Activated naive CD4-positive, alpha-beta T cell treated with Interleukin-2 at 50 U/mL for 16 hours (primary cell): ENCODE results near the gene DNAJC1.
"Not testable (repeated sequence)": the region's sequence is repeated elsewhere in the genome, so short reads cannot be mapped to it uniquely, and the experiment has no call there.

ENCODE experiments used
- DNase-seq: peaks from one replicate; pipeline ENCODE4 v3.0.0-alpha.2; 2020

Gene DNAJC1, protein sequence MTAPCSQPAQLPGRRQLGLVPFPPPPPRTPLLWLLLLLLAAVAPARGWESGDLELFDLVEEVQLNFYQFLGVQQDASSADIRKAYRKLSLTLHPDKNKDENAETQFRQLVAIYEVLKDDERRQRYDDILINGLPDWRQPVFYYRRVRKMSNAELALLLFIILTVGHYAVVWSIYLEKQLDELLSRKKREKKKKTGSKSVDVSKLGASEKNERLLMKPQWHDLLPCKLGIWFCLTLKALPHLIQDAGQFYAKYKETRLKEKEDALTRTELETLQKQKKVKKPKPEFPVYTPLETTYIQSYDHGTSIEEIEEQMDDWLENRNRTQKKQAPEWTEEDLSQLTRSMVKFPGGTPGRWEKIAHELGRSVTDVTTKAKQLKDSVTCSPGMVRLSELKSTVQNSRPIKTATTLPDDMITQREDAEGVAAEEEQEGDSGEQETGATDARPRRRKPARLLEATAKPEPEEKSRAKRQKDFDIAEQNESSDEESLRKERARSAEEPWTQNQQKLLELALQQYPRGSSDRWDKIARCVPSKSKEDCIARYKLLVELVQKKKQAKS

GRCh38 chr10:22003177-22003963 is at the start of gene DNAJC1:
Gene DNAJC1 (minus strand): TSS chr10:22003730. CDS start chr10:22003434, 296 bp downstream.
- peak; percentile 100 for DNase-seq

DNA sequence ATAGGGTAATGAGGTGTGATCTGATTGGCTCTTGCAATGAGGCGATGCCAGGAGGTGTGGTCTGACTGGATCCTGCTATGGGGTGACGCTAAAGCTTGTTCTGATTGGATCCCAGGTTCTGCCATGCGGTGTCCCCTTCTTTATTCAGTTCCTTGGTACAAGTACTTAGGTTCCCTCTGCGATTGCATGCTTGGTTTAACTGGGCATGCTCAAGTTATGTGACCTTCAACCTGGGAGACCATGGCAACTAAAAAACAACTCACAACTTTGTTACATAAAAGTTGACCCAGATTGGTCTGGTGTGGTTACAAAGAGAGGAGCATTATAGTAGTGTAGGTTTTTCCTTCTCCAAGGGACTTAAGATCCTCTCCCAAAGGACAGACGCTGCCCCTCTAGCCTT is 49.5 kb upstream of the DNAJC1 start:
- DNase-seq, result no peak

DNA sequence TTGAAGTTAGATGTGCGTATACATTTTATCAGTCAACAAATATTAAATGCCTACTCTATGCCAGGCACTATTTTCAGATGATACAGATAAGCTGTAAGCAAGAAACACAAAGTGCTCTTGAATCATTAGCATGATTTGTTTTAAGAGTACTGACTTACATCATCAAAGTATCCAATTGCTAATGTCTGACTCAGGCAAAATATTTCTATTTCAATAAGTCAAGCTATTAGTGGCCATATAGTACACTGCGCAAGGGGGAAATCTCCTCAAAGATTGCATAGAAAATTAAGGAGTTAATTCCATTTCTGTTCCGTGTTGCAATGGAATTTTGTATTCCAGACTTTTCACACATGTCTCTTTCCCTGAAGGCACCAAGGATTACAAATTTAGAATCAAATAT is 46.1 kb upstream of the DNAJC1 start:
- DNase-seq, result no peak

- DNase-seq, result no peak
Observed at GRCh38 chr10:22047812-22048211, 44.3 kb upstream of the DNAJC1 start.

DNA sequence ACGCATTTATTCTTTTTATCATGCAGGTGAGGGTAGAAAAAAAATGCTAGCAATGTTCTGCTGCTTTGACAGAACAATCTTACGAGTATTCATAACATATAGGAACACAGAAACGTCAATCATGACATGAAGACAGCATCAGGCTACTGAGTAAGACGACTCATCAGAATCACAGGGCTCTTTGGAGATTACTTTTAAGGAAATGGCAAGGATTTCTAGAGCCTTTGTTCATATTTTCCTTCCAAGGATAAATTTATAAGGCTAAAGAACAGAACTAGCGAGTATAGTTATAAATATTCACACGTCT is 39.8 kb upstream of the DNAJC1 start:
- DNase-seq, result no peak

- DNase-seq, result no peak
Observed at GRCh38 chr10:22042557-22043326, 39.2 kb upstream of the DNAJC1 start.

DNA sequence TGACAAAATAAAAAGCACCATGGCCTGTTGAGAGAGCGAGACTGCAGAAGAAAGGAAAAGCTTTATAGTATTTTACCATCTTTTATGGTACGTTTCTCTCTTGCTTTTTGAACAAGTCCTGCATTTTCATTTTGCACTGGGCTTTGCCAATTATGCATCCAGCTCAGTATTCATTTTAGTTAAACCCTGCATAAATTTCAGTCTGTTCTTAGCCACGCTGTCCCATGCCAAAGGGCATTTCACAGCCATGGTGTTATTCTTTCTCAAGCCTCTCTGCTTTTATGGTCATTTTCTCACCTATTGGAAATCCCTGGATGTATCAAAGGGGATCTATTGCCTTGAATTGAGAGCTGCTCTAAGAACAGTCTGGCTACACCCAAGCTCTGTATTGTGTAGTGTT is 30.8 kb upstream of the DNAJC1 start:
- DNase-seq, result no peak

DNA sequence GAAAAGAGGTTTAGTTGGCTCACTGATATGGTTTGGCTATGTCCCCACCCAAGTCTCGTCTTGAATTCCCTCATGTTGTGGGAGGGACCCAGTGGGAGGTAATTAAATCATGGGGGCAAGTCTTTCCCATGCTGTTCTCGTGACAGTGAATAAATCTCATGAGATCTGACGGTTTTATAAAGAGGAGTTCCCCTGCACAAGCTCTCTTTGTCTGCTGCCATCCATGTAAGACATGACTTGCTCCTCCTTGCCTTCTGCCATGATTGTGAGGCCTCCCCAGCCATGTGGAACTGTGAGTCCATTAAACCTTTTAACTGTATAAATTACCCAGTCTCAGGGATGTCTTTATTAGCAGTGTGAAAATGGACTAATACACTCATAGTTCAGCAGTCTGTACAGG is 28.7 kb upstream of the DNAJC1 start:
- DNase-seq, result not testable (repeated sequence)

- DNase-seq, result no peak
Observed at GRCh38 chr10:22030421-22030820, 26.9 kb upstream of the DNAJC1 start.

- no peak for DNase-seq
Observed at GRCh38 chr10:22029445-22030236, 26.1 kb upstream of the DNAJC1 start.

- no peak for DNase-seq
Observed at GRCh38 chr10:22027364-22028238, 24.1 kb upstream of the DNAJC1 start.

DNA sequence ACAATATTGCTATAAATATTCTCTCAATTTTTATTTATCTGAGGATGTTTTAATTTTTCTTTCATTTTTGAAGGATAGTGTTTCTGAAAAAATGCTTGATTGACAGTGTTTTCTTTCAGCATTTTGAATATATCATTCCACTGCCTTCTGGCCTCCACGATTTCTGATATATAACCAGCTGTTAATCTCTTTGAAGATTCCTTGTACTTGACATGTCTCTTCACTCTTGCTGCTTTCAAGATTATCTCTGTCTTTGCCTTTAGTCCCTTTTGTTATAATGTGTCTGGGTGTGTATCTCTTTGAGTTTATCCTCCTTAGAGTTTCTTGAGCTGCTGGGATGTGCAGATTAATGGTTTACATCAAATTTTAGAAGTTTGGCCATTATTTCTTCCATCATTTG is 22.8 kb upstream of the DNAJC1 start:
- no peak for DNase-seq

- no peak for DNase-seq
Observed at GRCh38 chr10:22023508-22023907, 20.0 kb upstream of the DNAJC1 start.

- DNase-seq, result peak; percentile 54
Observed at GRCh38 chr10:22022257-22023032, 18.9 kb upstream of the DNAJC1 start.

GRCh38 chr10:22021144-22021543 is 17.6 kb upstream of the DNAJC1 start:
- not testable (repeated sequence) for DNase-seq

GRCh38 chr10:22017283-22018020 is 13.9 kb upstream of the DNAJC1 start:
- DNase-seq, result no peak

DNA sequence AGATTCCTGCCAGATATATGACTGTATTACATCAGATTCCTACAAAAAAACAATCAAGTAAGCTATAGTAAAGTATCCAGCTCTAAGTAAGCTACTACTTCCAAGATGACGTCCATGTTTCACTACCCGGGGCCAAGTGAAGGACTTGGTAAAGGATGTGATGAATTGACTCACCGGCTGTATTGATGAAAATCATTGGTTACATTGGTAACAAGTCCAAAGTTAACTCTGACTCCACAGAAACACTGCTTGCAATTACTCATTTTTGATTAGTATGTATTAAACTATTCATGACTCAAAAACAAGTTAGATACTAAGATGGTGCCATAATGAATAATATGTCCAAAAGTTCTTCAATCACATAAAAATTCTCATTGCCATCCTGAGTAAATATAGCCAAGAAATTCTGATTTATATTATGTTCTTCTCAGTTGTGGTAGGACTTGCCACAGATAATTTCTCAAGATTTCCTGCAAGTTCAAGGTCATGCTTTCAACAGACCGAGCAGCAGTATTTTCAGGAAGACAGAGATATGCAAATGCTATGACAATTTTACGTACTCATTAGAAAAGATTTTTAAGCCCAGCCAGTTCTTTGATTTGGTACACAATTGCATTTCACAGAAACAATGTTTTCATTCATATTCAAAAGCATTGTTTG is 12.6 kb upstream of the DNAJC1 start:
- DNase-seq, result no peak

GRCh38 chr10:22010973-22011408 is 7.5 kb upstream of the DNAJC1 start:
- no peak for DNase-seq

DNA sequence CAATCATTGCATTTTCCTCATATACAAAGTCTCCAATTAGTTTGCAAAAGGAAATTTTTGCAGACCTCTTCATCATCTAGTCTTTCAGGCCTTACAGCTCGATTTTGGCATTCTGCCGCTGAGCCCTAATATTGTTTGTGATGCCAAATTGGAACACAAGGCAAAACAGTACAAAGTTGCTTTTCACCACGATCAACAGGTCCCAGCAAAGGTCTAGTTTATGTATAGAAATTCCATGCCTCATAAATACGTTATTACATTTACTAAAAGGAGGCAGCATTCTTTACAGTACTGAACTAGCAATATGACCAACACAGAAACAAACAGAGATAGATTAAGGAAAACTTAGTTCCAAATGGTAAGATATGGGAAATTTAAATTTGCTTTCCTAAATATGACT is 7.0 kb upstream of the DNAJC1 start:
- no peak for DNase-seq
